IMR-90 (cell line): ENCODE results near the gene LCK. TPM values are rescaled to one million over a fixed set of nuclear protein-coding genes. Genes with fewer than 3 reads are reported as not detected.

ENCODE experiments used
- BHLHE40 ChIP-seq: fragments of 150-350 bp; IDR thresholded peaks from 2 replicates; pipeline ENCODE4 v1.6.1; 2016; ENCODE audit warnings: mild to moderate bottlenecking, low read depth, low read length
- MXI1 ChIP-seq: IDR thresholded peaks from 2 replicates; pipeline ENCODE4 v1.6.1; 2012; ENCODE audit warnings: low read depth, mild to moderate bottlenecking, low read length, moderate library complexity, borderline replicate concordance
- NFE2L2 ChIP-seq: fragments of 150-350 bp; IDR thresholded peaks from 2 replicates; pipeline ENCODE4 v1.6.1; 2016; ENCODE audit warnings: low read depth, mild to moderate bottlenecking, low read length
- RAD21 ChIP-seq: IDR thresholded peaks from 2 replicates; pipeline ENCODE4 v1.6.1; 2012; ENCODE audit warnings: low read length, improper control_type of control experiment
- RCOR1 ChIP-seq: IDR thresholded peaks from 2 replicates; pipeline ENCODE4 v1.6.1; 2012; ENCODE audit warnings: mild to moderate bottlenecking, low read length, improper control_type of control experiment; ENCODE audit not compliant: insufficient replicate concordance
- polyA plus RNA-seq, 3 experiments: library from polyadenylated mRNA; depleted of rRNA; stranded (reverse); fragments of >200 nt; gene quantifications; 2 replicates each; pipeline ENCODE4 v1.2.3, GENCODE V29; 2012; ENCODE audit warnings: low replicate concordance in 1 of 3
- total RNA-seq: library from RNA; depleted of rRNA; stranded (reverse); fragments of >200 nt; gene quantifications from 2 replicates; pipeline ENCODE4 v1.2.3, GENCODE V29; 2012
- TF ChIP-seq, protein P1 (sequence below): conservative IDR thresholded peaks from 2 replicates; pipeline ENCODE4 v1.5.1; 2012; ENCODE audit warnings: mild to moderate bottlenecking, low read depth, low read length, improper control_type of control experiment

The LCK gene
- total and polyA plus RNA-seq, 2 of the 4 experiments (the other 2 are of a cell fraction), result not detected

DNA sequence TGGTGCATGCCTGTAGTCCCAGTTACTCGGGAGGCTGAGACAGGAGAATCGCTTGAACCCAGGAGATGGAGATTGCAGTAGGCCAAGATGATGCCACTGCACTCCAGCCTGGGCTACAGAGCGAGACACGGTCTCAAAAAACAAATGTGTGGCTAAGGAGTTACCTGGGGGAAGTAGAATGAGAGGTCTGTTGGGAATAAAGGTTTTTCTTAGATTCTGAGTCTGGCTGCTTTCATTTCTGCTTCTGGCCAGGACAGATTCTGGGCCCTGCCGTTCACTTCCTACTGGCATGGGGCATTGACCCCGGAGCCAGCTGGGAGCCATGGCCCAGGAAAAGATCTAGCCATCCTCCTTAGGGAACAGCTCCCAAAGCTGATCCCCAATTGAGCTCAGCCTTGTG is 42.6 kb upstream of the LCK start (continued):
- TF ChIP-seq, protein P1, sequence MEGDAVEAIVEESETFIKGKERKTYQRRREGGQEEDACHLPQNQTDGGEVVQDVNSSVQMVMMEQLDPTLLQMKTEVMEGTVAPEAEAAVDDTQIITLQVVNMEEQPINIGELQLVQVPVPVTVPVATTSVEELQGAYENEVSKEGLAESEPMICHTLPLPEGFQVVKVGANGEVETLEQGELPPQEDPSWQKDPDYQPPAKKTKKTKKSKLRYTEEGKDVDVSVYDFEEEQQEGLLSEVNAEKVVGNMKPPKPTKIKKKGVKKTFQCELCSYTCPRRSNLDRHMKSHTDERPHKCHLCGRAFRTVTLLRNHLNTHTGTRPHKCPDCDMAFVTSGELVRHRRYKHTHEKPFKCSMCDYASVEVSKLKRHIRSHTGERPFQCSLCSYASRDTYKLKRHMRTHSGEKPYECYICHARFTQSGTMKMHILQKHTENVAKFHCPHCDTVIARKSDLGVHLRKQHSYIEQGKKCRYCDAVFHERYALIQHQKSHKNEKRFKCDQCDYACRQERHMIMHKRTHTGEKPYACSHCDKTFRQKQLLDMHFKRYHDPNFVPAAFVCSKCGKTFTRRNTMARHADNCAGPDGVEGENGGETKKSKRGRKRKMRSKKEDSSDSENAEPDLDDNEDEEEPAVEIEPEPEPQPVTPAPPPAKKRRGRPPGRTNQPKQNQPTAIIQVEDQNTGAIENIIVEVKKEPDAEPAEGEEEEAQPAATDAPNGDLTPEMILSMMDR, result no peak
- no peak for TF ChIP-seq NFE2L2
- no peak for TF ChIP-seq MXI1
- TF ChIP-seq RAD21, result no peak
- no peak for TF ChIP-seq BHLHE40
- no peak for TF ChIP-seq RCOR1
